ENCODE data around the gene AK5. TPM values are rescaled to one million over a fixed set of nuclear protein-coding genes. Genes with fewer than 3 reads are reported as not detected.

The AK5 gene
- total and polyA plus RNA-seq, 2 of the 4 experiments (the other 2 are of a cell fraction): 22.5 to 25.8 TPM

DNA sequence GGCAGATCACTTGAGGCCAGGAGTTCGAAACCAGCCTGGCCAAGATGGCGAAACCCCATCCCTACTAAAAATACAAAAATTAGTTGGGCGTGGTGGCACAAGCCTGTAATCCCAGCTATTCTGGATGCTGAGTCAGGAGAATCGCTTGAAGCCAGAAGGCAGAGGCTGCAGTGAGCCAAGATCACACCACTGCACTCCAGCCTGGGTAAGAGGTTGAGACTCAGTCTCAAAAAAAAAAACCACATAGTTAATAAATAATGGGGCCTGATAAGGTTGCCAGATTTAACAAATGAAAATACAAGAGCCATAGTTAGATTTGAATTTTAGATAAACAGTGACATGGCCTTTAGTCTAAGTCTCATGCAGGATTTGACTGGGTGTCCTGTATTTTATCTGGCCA, 225.0 kb downstream of the AK5 start:
- H2AK5ac ChIP-seq (ENCODE audit: low read depth, low read length): no peak overlapping the region
- in situ Hi-C loops (cut with MboI; ENCODE audit: low sequenced_read_pairs) (no loop called here), intact Hi-C loops (cut with micrococcal nuclease) (no loop called here), dilution Hi-C loops (cut with HindIII; ENCODE audit: low sequenced_read_pairs, unreplicated experiment) (no loop called here)
- H2BK5ac ChIP-seq (ENCODE audit: low read depth, low read length, poor library complexity, severe bottlenecking): no peak overlapping the region
- no peak overlapping the region for H3K14ac ChIP-seq (replicated peaks; ENCODE audit: low read depth, low read length)
- H3K9me1 ChIP-seq (ENCODE audit: insufficient read depth, low read length): peaks cover 3% of the 10 kb centered on the region; the same call in 1 of the 2 replicates
- ATAC-seq (ENCODE audit: low read depth) (no peak), DNase-seq (no peak)
- peak overlapping the region; percentile 14; the same call in 1 of the 2 replicates for H2BK20ac ChIP-seq (ENCODE audit: low read depth, low read length)
- H2AK9ac ChIP-seq (replicated peaks; ENCODE audit: low read depth, low read length, poor library complexity): no peak overlapping the region
- BruUV-seq (replicated peaks): no TSS peak
- H4K8ac ChIP-seq (ENCODE audit: low read depth in 2 of 2, low read length in 2 of 2): no peak overlapping the region
- no peak overlapping the region for H3K56ac ChIP-seq (ENCODE audit: extremely low read depth, insufficient read depth, low read length)
- no peak overlapping the region for H3K27ac ChIP-seq (ENCODE audit: insufficient read depth, low read length)
- H3K18ac ChIP-seq (ENCODE audit: low read depth, low read length): no peak overlapping the region
- H3K36me3 ChIP-seq (ENCODE audit: control insufficient read depth, insufficient read depth, low read length): no peaks in the 10 kb centered on the region; the same call in 1 of the 2 replicates
- no peak overlapping the region for H3K9ac ChIP-seq (ENCODE audit: low read depth, low read length)
- ChIA-PET POLR2A (ENCODE audit: unreplicated experiment) (no interaction called here), CTCF (no interaction called here)
- no peak overlapping the region for H2AFZ ChIP-seq (replicated peaks; ENCODE audit: low read length, poor library complexity)
- no CpG with 5 or more reads among the region's 4 CpGs for WGBS, 2 experiments (ENCODE audit: extremely low coverage in 2 of 2, insufficient read length in 1 of 2)
- peaks cover 0 to 17% of the 10 kb centered on the region in 2 experiments; a peak in 2 of 4 replicates for H3K79me1 ChIP-seq (ENCODE audit: low read depth in 1 of 2, low read length in 2 of 2)
- H2BK15ac ChIP-seq (ENCODE audit: low read depth, low read length): peak overlapping the region; percentile 70; the same call in 1 of the 3 replicates
- H3K4me1 ChIP-seq (ENCODE audit: control insufficient read depth, insufficient read depth, low read length): peaks cover 12% of the 10 kb centered on the region
- no peak overlapping the region for H3K4me3 ChIP-seq (ENCODE audit: insufficient read depth, low read depth, low read length)
- H3K4ac ChIP-seq (ENCODE audit: low read depth, low read length): peak overlapping the region; percentile 25; the same call in 1 of the 2 replicates
- no peak overlapping the region; the same call in 1 of the 2 replicates for H4K91ac ChIP-seq (ENCODE audit: insufficient read depth, low read depth, low read length)
- H4K5ac ChIP-seq (ENCODE audit: low read depth, low read length): no peak overlapping the region
- H3K27me3 ChIP-seq (ENCODE audit: control insufficient read depth, insufficient read depth, low read length): no peaks in the 10 kb centered on the region
- no peaks in the 10 kb centered on the region for H4K20me1 ChIP-seq (ENCODE audit: insufficient read depth, low read length)
- no peak overlapping the region for H3K4me2 ChIP-seq (ENCODE audit: low read depth, low read length)
- no peaks in the 10 kb centered on the region for H3K9me3 ChIP-seq (ENCODE audit: control insufficient read depth, insufficient read depth, low read length)
- no peak for TF ChIP-seq MXI1 (IDR thresholded peaks at IDR 0.05; ENCODE audit: borderline replicate concordance, low read depth, low read length)
- no peak for TF ChIP-seq USF2 (IDR thresholded peaks at IDR 0.05; ENCODE audit: low read depth, low read length)
- peak; percentile 30; the same call in 1 of the 2 replicates for TF ChIP-seq MAFK (IDR thresholded peaks at IDR 0.05; ENCODE audit: low read depth, low read length)
- H3K23ac ChIP-seq (ENCODE audit: low read depth, low read length): no peak overlapping the region
- H2BK120ac ChIP-seq (ENCODE audit: low read depth, low read length): no peak overlapping the region
